Adrenal gland (tissue), 5 donors: Measurements from ENCODE around the gene ITIH1.

Experiments
- POLR2A ChIP-seq, 2 donors: fragments of 450-650 bp; IDR thresholded peaks; one replicate each; pipeline ENCODE4 v1.6.1; 2017; ENCODE audit warnings: antibody characterized with exemption in 2 of 2, mild to moderate bottlenecking in 2 of 2, moderate library complexity in 1 of 2
- TF ChIP-seq, protein P1 (sequence below), 6 experiments: fragments of 450-650 bp in 4 of 6; fragments of 200-600 bp in 2 of 6; sonication (generic) in 1 of 6; IDR thresholded peaks; 1 replicate in 5 of 6; 2 replicates in 1 of 6; pipeline versions ENCODE4 v1.5.1 to v1.8.0; 2016 to 2021; ENCODE audit warnings: antibody characterized with exemption in 6 of 6, mild to moderate bottlenecking in 2 of 6, moderate library complexity in 1 of 6
- donor health status: DM: no; HTN: no; CAD: no.

DNA sequence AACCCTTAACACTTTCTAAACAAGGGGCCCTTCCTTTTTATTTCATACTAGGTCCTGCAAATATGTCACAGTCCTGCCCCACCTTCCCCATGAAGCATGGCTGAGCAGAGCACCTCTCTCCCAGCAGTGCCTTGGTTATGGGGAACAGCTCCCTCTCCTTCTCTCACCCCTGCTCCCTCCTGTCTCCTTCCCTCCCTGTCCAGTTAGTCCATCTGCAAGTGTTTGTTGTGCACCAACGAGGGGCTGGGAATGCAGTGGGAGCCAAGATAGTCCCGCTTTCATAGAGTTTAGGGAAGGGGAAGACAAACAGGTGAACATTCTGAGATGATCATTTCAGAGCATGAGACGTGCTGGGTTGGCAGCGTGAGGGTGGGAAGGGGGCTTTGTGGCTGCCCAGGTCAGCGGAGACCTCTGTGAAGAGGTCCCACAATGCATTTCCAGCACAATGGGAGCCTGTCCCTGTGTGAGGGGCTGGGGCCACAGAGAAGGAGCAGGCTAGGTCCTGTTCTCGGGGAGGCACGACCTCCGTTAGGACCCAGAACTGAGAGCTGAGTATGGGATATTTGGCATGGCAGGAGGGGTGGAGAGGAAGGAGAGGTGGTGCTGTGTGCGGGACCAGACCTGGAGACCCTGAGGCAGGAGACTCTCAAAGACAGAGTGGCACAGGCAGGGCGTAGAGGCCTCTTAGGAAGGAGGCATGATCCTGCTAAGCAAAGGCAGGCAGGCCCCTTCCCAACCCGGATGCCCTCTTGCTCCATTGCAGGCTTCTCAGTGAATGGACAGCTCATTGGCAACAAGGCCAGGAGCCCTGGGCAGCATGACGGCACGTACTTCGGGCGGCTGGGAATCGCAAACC is 11.7 kb downstream of the ITIH1 start:
- TF ChIP-seq, protein P1, sequence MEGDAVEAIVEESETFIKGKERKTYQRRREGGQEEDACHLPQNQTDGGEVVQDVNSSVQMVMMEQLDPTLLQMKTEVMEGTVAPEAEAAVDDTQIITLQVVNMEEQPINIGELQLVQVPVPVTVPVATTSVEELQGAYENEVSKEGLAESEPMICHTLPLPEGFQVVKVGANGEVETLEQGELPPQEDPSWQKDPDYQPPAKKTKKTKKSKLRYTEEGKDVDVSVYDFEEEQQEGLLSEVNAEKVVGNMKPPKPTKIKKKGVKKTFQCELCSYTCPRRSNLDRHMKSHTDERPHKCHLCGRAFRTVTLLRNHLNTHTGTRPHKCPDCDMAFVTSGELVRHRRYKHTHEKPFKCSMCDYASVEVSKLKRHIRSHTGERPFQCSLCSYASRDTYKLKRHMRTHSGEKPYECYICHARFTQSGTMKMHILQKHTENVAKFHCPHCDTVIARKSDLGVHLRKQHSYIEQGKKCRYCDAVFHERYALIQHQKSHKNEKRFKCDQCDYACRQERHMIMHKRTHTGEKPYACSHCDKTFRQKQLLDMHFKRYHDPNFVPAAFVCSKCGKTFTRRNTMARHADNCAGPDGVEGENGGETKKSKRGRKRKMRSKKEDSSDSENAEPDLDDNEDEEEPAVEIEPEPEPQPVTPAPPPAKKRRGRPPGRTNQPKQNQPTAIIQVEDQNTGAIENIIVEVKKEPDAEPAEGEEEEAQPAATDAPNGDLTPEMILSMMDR (IDR thresholded peaks at IDR 0.05): no peak
- TF ChIP-seq POLR2A (IDR thresholded peaks at IDR 0.05): no peak
